Measurements from ENCODE around the gene NINJ1.
A peak's percentile ranks its signal among the peaks of the same experiment; 100 is the strongest.

Gene NINJ1

DNA sequence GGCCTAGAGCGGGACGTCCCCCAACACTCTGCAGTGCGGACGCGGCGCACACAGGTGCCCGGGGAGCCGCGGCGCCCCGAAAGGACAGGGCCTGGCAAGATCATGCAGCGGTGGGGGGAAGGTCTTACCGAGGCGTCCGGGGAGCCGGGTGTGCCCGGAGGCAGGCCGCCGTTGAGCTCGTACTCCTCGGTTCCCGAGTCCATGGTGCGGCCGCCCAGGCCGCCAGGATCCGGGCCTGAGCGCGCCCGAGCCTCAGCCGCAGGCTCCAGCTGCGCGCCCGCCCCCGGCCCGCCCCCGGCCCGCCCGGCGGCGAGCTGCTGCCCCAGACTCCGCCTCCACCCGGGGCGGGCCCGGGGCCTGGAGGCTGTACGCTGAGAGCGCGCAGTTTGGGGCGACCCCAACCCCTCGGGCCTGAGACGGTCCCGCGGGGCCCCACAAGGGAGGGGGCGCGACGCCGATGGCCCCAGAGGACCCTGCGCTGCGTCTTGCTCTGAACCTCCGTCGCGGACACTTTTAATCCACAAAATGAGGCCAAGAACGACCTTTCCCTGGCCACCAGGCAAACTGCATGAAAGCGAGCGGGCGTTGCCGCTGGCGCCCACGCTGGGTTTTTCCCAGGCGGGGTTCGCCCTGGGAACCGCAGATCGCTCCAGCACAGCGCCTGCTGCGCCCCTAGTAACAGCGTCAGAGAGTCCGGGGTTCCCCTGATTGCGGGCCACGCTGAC is at the start of gene NINJ1:
Gene NINJ1, minus strand, starts transcription at position 237 of the 725 bp plus-strand sequence. Its CDS starts 34 bp downstream, at position 203.
- DNase-seq (ENCODE audit: low read depth in 2 of 2) = peak; percentile 78 to 86

DNA sequence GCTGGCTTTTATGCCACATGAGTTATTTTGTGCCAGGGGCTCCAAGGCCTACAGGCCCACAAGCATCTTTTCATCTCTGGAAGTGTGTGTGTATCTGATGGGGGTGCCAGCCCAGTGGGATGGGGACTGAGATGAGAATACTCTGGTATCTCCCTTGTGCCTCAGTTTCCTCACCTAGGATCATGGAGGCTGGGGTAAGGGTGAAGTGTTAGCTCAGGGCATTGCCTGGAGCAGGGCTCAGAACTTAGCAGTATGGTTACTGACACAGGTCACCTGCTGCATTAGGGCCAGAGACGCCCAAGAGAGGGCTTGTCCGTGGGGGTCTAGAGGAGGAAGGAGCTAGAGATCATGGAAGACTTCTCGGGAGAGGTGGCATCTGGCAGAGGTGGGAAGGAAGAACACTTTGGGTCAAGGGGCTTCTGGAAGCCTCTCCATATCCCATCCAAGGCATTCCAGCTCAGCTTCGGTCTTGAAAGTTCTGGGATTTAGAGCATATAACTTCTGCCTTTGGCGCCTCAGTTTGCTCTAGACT is 49.1 kb upstream of the NINJ1 start:
- no peak for DNase-seq (ENCODE audit: low read depth in 2 of 2)

DNA sequence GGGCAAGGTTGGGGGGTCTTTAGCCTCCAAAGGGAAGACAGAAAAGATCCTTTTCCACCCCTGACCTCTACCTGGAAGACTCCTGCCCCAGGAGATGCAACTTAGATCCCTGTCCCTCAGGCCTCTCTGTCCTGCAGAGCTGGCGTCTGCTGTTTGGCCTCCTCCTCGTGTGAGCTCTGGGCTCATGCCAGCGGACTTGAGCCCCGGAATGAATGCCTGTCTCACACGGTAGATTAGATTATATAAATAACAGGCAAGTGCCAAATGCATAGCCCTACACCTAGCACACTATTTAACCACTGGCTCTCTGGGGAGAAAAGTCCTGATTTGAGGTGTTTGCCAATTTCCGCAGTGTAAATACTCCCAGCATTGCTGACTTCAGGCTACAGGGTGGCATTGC is 48.5 kb upstream of the NINJ1 start:
- no peak for DNase-seq (ENCODE audit: low read depth in 2 of 2)

GRCh38 chr9:93181672-93182435 is 47.8 kb upstream of the NINJ1 start:
- no peak for DNase-seq (ENCODE audit: low read depth in 2 of 2)

DNA sequence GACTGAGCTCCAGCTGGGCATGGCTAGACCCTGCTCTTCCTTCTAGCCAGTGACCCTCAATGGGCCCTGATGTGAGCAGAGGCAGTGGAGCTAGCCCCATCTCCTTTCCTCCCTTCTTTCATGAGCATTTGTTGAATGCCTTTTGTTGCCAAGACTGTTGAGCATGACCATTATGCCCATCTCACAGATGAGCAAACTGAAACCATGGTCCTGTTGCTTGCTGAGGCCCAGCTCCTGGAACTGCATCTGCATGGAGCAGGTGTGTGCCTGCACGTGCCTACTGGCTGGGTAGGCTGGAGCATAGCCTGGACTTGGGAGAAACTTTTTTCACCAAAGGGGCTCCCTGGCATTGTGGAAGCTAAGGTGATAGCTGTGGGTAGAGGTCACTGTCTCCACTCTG is 46.9 kb upstream of the NINJ1 start:
- no peak for DNase-seq (ENCODE audit: low read depth in 2 of 2)

GRCh38 chr9:93178851-93179786 is 45.1 kb upstream of the NINJ1 start:
- no peak for DNase-seq (ENCODE audit: low read depth in 2 of 2)

DNA sequence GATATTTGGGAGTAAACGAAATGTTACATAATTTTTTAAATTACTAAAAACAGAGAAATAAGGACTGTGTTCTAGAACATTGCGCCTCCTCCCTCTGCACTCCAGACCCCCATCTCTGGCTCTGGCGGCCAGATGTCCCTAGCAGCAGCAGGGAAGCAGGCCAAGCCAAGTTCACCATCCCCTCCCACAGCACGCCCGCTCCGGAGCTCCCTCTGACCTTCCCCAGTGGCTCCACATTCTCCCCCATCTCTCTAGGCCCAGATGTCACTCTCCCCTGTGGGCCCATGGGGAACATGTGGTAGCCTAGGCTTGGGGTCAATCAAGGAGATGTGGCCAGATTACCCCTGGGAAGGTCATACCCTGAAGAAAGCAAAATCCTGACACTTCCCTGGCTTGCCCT is 43.6 kb upstream of the NINJ1 start:
- no peak for DNase-seq (ENCODE audit: low read depth in 2 of 2)

DNA sequence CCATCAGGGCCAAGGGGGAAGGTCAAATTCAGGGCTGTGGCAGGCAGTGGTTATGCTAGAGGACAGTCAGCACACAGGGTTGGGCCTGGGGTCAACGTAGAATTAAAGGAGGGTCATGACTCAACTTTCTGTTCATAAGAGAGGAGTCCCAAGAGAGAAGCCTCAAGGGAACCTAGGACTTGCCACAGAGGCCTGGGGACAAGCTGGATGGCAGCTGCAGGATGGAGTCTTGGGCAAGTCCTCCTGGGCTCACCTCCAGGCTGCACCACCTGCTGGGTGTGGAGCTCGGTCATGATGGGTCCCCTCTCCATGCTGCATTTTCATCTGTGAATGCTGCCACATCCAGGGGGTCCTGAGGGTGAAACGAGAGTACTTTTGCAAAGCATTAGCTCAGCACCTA is 40.9 kb upstream of the NINJ1 start:
- DNase-seq (ENCODE audit: low read depth in 2 of 2) = no peak

GRCh38 chr9:93173365-93174051 is 39.5 kb upstream of the NINJ1 start:
- DNase-seq (ENCODE audit: low read depth in 2 of 2) = no peak

- DNase-seq (ENCODE audit: low read depth in 2 of 2) = no peak
Observed at GRCh38 chr9:93172666-93173364, 38.8 kb upstream of the NINJ1 start.

- no peak for DNase-seq (ENCODE audit: low read depth in 2 of 2)
Observed at GRCh38 chr9:93171261-93171990, 37.4 kb upstream of the NINJ1 start.

DNA sequence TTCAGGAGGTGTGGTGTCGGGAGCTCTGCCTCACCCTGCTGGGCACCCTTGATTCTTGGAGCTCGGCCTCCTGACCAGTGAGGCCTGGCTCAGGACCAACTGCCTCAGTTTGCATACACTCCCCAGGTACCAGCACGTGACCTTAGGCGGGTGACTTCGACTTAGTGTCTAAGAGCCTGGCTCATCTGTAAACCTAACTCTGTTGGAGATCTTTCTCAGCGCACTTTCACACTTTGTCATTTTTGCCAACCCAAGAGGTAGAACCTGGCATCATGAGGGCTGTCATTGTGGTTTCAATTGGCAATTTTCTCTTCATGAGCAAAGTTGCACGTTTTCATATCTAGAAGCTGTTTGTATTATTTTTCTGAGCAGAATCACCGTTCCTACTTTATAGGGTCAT is 36.5 kb upstream of the NINJ1 start:
- no peak for DNase-seq (ENCODE audit: low read depth in 2 of 2)

- no peak for DNase-seq (ENCODE audit: low read depth in 2 of 2)
Observed at GRCh38 chr9:93169444-93169843, 35.4 kb upstream of the NINJ1 start.

- DNase-seq (ENCODE audit: low read depth in 2 of 2) = no peak
Observed at GRCh38 chr9:93168581-93168980, 34.5 kb upstream of the NINJ1 start.

DNA sequence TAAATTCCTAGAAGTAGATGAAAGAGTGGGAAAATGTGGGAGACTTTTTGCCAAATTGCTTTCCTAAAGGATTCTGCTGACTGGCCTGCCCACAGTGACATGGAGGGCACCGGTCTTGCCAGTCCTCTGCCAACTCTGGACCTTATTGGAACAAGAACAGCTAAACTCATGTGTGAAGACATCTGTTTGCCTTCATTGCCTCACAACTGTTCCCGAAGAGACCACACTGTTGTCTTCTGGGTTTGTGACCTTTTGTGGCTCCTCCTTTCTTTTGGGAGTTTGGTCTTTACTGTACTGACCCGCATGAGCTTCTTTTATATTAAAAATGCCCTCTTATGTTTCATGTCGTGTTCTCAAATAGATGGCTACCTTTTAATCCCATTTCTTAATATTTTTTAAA is 33.8 kb upstream of the NINJ1 start:
- DNase-seq (ENCODE audit: low read depth in 2 of 2) = no peak

DNA sequence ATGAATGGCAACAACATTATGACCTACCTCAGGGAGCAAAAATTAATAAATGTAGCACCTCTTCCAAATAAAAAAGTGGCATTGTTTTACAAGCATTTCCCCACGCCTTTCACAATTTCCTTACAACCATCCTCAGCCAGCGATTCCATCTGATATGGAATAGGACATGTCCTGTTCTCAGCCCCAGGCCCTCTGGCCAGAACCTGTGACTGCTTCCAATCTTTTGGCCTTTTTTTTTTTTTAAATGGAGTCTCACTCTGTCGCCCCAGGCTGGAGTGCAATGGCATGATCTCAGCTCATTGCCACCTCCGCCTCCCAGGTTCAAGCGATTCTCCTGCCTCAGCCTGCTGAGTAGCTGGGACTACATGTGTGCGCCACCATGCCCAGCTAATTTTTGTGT is 33.1 kb upstream of the NINJ1 start:
- DNase-seq (ENCODE audit: low read depth in 2 of 2) = no peak

GRCh38 chr9:93166699-93167098 is 32.6 kb upstream of the NINJ1 start:
- no peak for DNase-seq (ENCODE audit: low read depth in 2 of 2)

DNA sequence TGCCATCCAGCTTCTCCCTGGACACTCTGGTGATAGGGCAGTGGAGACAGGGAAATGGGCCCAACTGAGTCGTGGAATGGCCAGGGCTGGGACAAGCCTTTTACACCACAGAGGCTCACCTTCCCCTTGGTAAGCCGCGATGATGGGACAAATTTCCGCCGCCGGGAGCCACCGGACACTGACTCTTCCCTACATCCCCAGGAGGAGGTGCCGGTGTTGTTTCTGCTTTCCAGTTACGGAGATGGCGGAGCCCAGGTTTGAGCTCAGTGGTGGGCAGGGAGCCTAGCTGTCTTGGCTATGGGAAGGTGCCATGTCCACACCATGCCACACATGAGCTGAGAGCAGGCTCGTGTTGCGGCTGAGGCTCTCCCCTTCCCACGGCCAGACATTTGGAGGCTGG is 30.0 kb upstream of the NINJ1 start:
- DNase-seq (ENCODE audit: low read depth in 2 of 2) = no peak

DNA sequence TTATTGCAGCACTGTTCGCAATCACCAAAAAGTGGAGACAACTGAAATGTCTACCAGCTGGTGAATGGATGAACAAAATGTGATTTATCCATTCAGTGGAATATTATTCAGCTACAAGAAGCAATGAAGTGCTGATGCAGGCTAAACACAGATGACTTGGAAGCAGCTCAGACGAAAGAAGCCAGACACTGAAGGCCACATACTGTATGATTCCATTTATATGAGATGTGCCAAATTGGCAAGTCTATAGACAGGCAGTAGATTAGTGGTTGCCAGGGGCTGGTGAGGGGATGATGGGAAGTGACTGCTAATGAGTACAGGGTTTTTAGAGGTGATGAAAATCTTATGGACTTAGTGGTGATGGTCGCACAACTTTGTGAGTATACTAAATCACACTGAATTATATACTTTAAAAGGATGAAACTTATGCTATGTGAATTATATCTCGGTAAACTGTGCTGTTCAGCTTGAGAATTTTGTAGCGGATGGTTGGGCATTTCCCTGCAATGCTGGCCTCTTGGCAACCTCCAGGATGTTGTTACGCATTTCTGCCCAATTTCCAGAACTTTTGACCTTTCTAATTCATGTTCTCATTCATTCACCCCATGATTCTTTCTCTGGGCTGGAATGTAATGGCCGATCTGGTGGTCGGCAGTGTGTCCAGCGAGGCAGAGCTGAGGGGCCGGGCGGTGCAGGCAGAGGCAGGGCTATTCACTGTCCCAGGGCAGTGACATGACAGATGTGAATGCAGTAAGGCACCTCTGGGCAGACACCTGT is 27.9 kb upstream of the NINJ1 start:
- no peak for DNase-seq (ENCODE audit: low read depth in 2 of 2)

Measured in stimulated activated CD4-positive, alpha-beta T cell treated with anti-CD3 and anti-CD28 coated beads, Interleukin-12 subunit alpha, Interleukin-12 subunit beta, amount 100 ng/mL, for 24 hours (primary cell).